ENCODE results near the gene AQP1. TPM values are rescaled to one million over a fixed set of nuclear protein-coding genes. Genes with fewer than 3 reads are reported as not detected.

Gene AQP1
- total and polyA plus RNA-seq, 2 experiments from 2014 or later = 35.6 to 51.1 TPM

- H3K9me3 ChIP-seq (ENCODE audit: low read depth) = no peaks in the 10 kb centered on the region
- no peaks in the 10 kb centered on the region for H3K4me1 ChIP-seq (ENCODE audit: low read depth)
- H3K27ac ChIP-seq = no peak overlapping the region
- no peak for DNase-seq (ENCODE audit: low read depth in 1 of 2, low spot score in 1 of 2)
- H3K27me3 ChIP-seq = peaks cover 9% of the 10 kb centered on the region
- H3K4me3 ChIP-seq = no peak overlapping the region
- no peak for TF ChIP-seq CTCF (IDR thresholded peaks at IDR 0.05; ENCODE audit: low read depth, low read length)
- H3K36me3 ChIP-seq = no peaks in the 10 kb centered on the region
Measured at GRCh38 chr7:30971840-30972563, 60.3 kb downstream of the AQP1 start.

- peaks cover 20% of the 10 kb centered on the region for H3K27me3 ChIP-seq
- TF ChIP-seq CTCF (IDR thresholded peaks at IDR 0.05; ENCODE audit: low read depth, low read length) = no peak
- no peak overlapping the region for H3K27ac ChIP-seq
- no peaks in the 10 kb centered on the region for H3K4me1 ChIP-seq (ENCODE audit: low read depth)
- H3K9me3 ChIP-seq (ENCODE audit: low read depth) = no peaks in the 10 kb centered on the region
- no peaks in the 10 kb centered on the region for H3K36me3 ChIP-seq
- no peak overlapping the region for H3K4me3 ChIP-seq
- no peak for DNase-seq (ENCODE audit: low read depth in 1 of 2, low spot score in 1 of 2)
Measured at GRCh38 chr7:30973292-30973691, 61.6 kb downstream of the AQP1 start.

GRCh38 chr7:30973791-30974604, 62.3 kb downstream of the AQP1 start:
- H3K4me1 ChIP-seq (ENCODE audit: low read depth) = no peaks in the 10 kb centered on the region
- no peak for TF ChIP-seq CTCF (IDR thresholded peaks at IDR 0.05; ENCODE audit: low read depth, low read length)
- peaks cover 27% of the 10 kb centered on the region for H3K27me3 ChIP-seq
- no peak overlapping the region for H3K4me3 ChIP-seq
- DNase-seq (ENCODE audit: low read depth in 1 of 2, low spot score in 1 of 2) = no peak
- H3K36me3 ChIP-seq = no peaks in the 10 kb centered on the region
- H3K9me3 ChIP-seq (ENCODE audit: low read depth) = no peaks in the 10 kb centered on the region
- no peak overlapping the region for H3K27ac ChIP-seq

- no peak overlapping the region for H3K27ac ChIP-seq
- peaks cover 35% of the 10 kb centered on the region for H3K27me3 ChIP-seq
- no peaks in the 10 kb centered on the region for H3K4me1 ChIP-seq (ENCODE audit: low read depth)
- no peak overlapping the region for H3K4me3 ChIP-seq
- DNase-seq (ENCODE audit: low read depth in 1 of 2, low spot score in 1 of 2) = peak; percentile 69 to 85
- H3K9me3 ChIP-seq (ENCODE audit: low read depth) = no peaks in the 10 kb centered on the region
- TF ChIP-seq CTCF (IDR thresholded peaks at IDR 0.05; ENCODE audit: low read depth, low read length) = peak; percentile 80
- no peaks in the 10 kb centered on the region for H3K36me3 ChIP-seq
Measured at GRCh38 chr7:30974605-30975255, 63.1 kb downstream of the AQP1 start.

Other genes with a start within 250 kb of the AQP1 start
- 0.77 and 0.92 TPM in 2 replicates for gene CRHR2, start 229.4 kb upstream of the AQP1 start, total RNA-seq
- 0.39 and 0.42 TPM in 2 replicates for gene CRHR2, start 229.4 kb upstream of the AQP1 start, polyA plus RNA-seq
- 2.6 and 4.9 TPM in 2 replicates for gene INMT, start 159.7 kb upstream of the AQP1 start, total RNA-seq
- gene INMT, start 159.7 kb upstream of the AQP1 start, polyA plus RNA-seq = 0.98 and 2.2 TPM in 2 replicates
- gene MINDY4, start 140.4 kb upstream of the AQP1 start, total RNA-seq = 5.7 and 7.5 TPM in 2 replicates
- 2.7 and 4.1 TPM in 2 replicates for gene MINDY4, start 140.4 kb upstream of the AQP1 start, polyA plus RNA-seq
- gene GHRHR, start 52.1 kb downstream of the AQP1 start, total RNA-seq = not detected in 2 replicates
- not detected in 2 replicates for gene GHRHR, start 52.1 kb downstream of the AQP1 start, polyA plus RNA-seq
- gene ADCYAP1R1, start 140.5 kb downstream of the AQP1 start, total RNA-seq = 0.56 and 4.5 TPM in 2 replicates
- 0.49 and 0.52 TPM in 2 replicates for gene ADCYAP1R1, start 140.5 kb downstream of the AQP1 start, polyA plus RNA-seq